ENCODE results near the gene DOCK1.

DOCK1 gene

GRCh38 chr10:127372361-127372760 lies 467.1 kb downstream of the DOCK1 start:
- no peak for DNase-seq (ENCODE audit: extremely low read depth in 1 of 2, low read depth in 1 of 2)

- DNase-seq (ENCODE audit: extremely low read depth in 1 of 2, low read depth in 1 of 2) = no peak
Measured at GRCh38 chr10:127374074-127374680, 468.9 kb downstream of the DOCK1 start.

- DNase-seq (ENCODE audit: extremely low read depth in 1 of 2, low read depth in 1 of 2) = no peak
Measured at GRCh38 chr10:127374901-127375300, 469.7 kb downstream of the DOCK1 start.

GRCh38 chr10:127375461-127375860 lies 470.2 kb downstream of the DOCK1 start:
- no peak for DNase-seq (ENCODE audit: extremely low read depth in 1 of 2, low read depth in 1 of 2)

GRCh38 chr10:127376071-127376470 lies 470.8 kb downstream of the DOCK1 start:
- DNase-seq (ENCODE audit: extremely low read depth in 1 of 2, low read depth in 1 of 2) = no peak

- DNase-seq (ENCODE audit: extremely low read depth in 1 of 2, low read depth in 1 of 2) = no peak
Measured at GRCh38 chr10:127378628-127379027, 473.4 kb downstream of the DOCK1 start.

GRCh38 chr10:127384532-127384931 lies 479.3 kb downstream of the DOCK1 start:
- no peak for DNase-seq (ENCODE audit: extremely low read depth in 1 of 2, low read depth in 1 of 2)

GRCh38 chr10:127385066-127385465 lies 479.8 kb downstream of the DOCK1 start:
- no peak for DNase-seq (ENCODE audit: extremely low read depth in 1 of 2, low read depth in 1 of 2)

GRCh38 chr10:127386606-127387327 lies 481.5 kb downstream of the DOCK1 start:
- DNase-seq (ENCODE audit: extremely low read depth in 1 of 2, low read depth in 1 of 2) = no peak

GRCh38 chr10:127391875-127392274 lies 486.6 kb downstream of the DOCK1 start:
- no peak for DNase-seq (ENCODE audit: extremely low read depth in 1 of 2, low read depth in 1 of 2)

- no peak for DNase-seq (ENCODE audit: extremely low read depth in 1 of 2, low read depth in 1 of 2)
Measured at GRCh38 chr10:127392351-127393235, 487.4 kb downstream of the DOCK1 start.

GRCh38 chr10:127398140-127398970 lies 493.1 kb downstream of the DOCK1 start:
- DNase-seq (ENCODE audit: extremely low read depth in 1 of 2, low read depth in 1 of 2) = no peak

- DNase-seq (ENCODE audit: extremely low read depth in 1 of 2, low read depth in 1 of 2) = no peak
Measured at GRCh38 chr10:127398971-127399365, 493.7 kb downstream of the DOCK1 start.

GRCh38 chr10:127399668-127400067 lies 494.4 kb downstream of the DOCK1 start:
- no peak for DNase-seq (ENCODE audit: extremely low read depth in 1 of 2, low read depth in 1 of 2)

- no peak for DNase-seq (ENCODE audit: extremely low read depth in 1 of 2, low read depth in 1 of 2)
Measured at GRCh38 chr10:127400216-127400615, 495.0 kb downstream of the DOCK1 start.

GRCh38 chr10:127402596-127403409 lies 497.6 kb downstream of the DOCK1 start:
- no peak for DNase-seq (ENCODE audit: extremely low read depth in 1 of 2, low read depth in 1 of 2)

GRCh38 chr10:127405221-127405620 lies 500.0 kb downstream of the DOCK1 start:
- DNase-seq (ENCODE audit: extremely low read depth in 1 of 2, low read depth in 1 of 2) = no peak

- DNase-seq (ENCODE audit: extremely low read depth in 1 of 2, low read depth in 1 of 2) = no peak
Measured at GRCh38 chr10:127406018-127406550, 500.9 kb downstream of the DOCK1 start.

GRCh38 chr10:127407551-127407950 lies 502.3 kb downstream of the DOCK1 start:
- DNase-seq (ENCODE audit: extremely low read depth in 1 of 2, low read depth in 1 of 2) = no peak
